ENCODE data around the gene DCC.

Gene DCC

DNA sequence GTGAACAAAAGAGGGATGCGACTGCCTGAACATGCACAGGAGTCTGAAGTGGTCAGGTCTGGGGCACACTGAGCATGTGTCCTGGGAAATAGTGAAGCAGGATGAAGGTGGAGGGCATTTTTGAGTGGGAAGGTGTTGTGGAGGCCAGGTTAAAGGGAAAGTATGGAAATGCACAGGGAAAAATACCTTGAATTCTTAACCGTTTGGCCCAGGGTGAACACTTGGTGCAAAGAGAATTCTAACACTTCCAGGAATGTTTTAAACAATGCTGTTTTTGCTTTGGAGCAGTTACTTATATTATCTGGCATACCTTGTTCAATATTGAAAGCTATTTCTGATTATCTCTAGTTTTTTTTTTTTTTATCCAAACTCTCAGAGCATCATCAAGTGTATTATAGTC lies 623.5 kb downstream of the DCC start:
- H3K4me3 ChIP-seq (ENCODE audit: severe bottlenecking): no peak overlapping the region
- ATAC-seq (ENCODE audit: low read depth) (no peak), DNase-seq (ENCODE audit: low spot score) (no peak)
- no peaks in the 10 kb centered on the region for H3K36me3 ChIP-seq (ENCODE audit: low read depth)
- no peaks in the 10 kb centered on the region for H3K9me3 ChIP-seq (ENCODE audit: severe bottlenecking)
- no peaks in the 10 kb centered on the region for H3K4me1 ChIP-seq (ENCODE audit: insufficient read depth, poor library complexity, severe bottlenecking)
- TF ChIP-seq, protein P1, sequence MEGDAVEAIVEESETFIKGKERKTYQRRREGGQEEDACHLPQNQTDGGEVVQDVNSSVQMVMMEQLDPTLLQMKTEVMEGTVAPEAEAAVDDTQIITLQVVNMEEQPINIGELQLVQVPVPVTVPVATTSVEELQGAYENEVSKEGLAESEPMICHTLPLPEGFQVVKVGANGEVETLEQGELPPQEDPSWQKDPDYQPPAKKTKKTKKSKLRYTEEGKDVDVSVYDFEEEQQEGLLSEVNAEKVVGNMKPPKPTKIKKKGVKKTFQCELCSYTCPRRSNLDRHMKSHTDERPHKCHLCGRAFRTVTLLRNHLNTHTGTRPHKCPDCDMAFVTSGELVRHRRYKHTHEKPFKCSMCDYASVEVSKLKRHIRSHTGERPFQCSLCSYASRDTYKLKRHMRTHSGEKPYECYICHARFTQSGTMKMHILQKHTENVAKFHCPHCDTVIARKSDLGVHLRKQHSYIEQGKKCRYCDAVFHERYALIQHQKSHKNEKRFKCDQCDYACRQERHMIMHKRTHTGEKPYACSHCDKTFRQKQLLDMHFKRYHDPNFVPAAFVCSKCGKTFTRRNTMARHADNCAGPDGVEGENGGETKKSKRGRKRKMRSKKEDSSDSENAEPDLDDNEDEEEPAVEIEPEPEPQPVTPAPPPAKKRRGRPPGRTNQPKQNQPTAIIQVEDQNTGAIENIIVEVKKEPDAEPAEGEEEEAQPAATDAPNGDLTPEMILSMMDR (IDR thresholded peaks at IDR 0.05; ENCODE audit: poor library complexity, severe bottlenecking): no peak
- H3K27ac ChIP-seq (ENCODE audit: poor library complexity, severe bottlenecking): no peak overlapping the region
- H3K27me3 ChIP-seq (ENCODE audit: insufficient read depth, poor library complexity, severe bottlenecking): no peaks in the 10 kb centered on the region

DNA sequence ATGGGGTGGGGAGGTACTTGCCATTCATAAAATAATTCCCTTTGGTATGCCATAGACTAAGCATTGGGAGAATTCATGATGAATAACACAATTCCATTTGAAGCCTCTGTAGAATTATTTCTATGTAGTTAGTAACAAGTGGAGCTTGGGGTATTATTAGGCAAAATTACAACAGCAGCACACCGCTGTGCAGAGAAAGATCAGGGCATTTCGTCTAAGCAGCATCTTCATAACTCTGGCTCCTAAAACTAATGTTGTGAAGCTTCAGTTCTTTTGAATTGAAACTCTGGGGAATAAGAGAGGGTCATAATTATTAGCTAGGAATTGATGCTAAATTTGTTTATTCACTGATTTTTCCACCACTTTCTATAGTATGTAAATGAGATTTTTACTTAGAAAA lies 630.7 kb downstream of the DCC start:
- H3K4me3 ChIP-seq (ENCODE audit: severe bottlenecking): no peak overlapping the region
- no peaks in the 10 kb centered on the region for H3K36me3 ChIP-seq (ENCODE audit: low read depth)
- H3K4me1 ChIP-seq (ENCODE audit: insufficient read depth, poor library complexity, severe bottlenecking): no peaks in the 10 kb centered on the region
- no peaks in the 10 kb centered on the region for H3K9me3 ChIP-seq (ENCODE audit: severe bottlenecking)
- TF ChIP-seq, protein P1 (IDR thresholded peaks at IDR 0.05; ENCODE audit: poor library complexity, severe bottlenecking): no peak
- DNase-seq (ENCODE audit: low spot score): no peak
- peaks cover 3% of the 10 kb centered on the region for H3K27me3 ChIP-seq (ENCODE audit: insufficient read depth, poor library complexity, severe bottlenecking)
- no peak overlapping the region for H3K27ac ChIP-seq (ENCODE audit: poor library complexity, severe bottlenecking)
- ATAC-seq (ENCODE audit: low read depth): no peak

DNA sequence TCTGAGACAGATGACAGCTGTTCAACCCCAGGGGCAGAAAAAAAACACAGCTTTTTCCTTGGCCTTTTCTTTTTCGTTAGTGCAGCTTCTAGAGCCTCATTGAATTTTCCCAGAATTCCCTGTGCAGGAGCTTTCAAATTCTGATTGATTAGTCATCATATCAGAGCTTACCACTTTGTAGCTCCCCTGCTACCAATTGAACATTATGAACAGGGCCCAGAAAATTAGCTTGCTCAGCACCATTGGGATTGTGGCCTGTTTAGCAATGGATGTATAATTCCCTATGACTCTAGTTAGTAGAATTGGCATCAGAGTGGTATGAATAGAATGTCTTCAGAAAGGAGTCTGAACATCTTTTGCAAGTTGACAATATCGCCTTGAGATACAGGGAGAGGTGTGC lies 631.1 kb downstream of the DCC start:
- Histone ChIP-seq H3K4me3 (ENCODE audit: severe bottlenecking) (no peak overlapping the region), H3K9me3 (ENCODE audit: severe bottlenecking) (no peaks in the 10 kb centered on the region), H3K4me1 (ENCODE audit: insufficient read depth, poor library complexity, severe bottlenecking) (no peaks in the 10 kb centered on the region), H3K27ac (ENCODE audit: poor library complexity, severe bottlenecking) (no peak overlapping the region), H3K36me3 (ENCODE audit: low read depth) (no peaks in the 10 kb centered on the region), H3K27me3 (ENCODE audit: insufficient read depth, poor library complexity, severe bottlenecking) (peaks cover 3% of the 10 kb centered on the region)
- ATAC-seq (ENCODE audit: low read depth) (no peak), DNase-seq (ENCODE audit: low spot score) (no peak)
- TF ChIP-seq, protein P1 (IDR thresholded peaks at IDR 0.05; ENCODE audit: poor library complexity, severe bottlenecking): no peak

DNA sequence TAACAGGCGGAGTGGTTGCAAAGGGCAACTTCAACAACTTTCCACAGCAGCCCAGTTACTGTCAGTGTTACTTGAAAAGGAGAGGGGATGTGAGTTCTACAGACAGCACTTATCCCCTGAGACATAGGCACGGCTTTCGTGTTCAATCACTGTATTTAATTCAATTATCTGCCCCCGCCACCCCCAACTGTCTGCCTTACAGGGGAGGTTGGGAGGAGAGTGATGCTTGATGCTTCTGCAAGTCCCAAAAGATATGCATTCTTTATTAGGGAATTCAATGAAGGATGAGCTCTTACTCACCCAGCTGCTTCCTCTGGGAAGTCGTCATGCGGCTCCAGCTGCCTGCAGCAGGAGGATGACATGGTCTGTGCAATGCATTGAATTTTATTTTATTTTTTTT lies 639.9 kb downstream of the DCC start:
- ATAC-seq (ENCODE audit: low read depth) (no peak), DNase-seq (ENCODE audit: low spot score) (no peak)
- Histone ChIP-seq H3K9me3 (ENCODE audit: severe bottlenecking) (no peaks in the 10 kb centered on the region), H3K36me3 (ENCODE audit: low read depth) (no peaks in the 10 kb centered on the region), H3K4me1 (ENCODE audit: insufficient read depth, poor library complexity, severe bottlenecking) (no peaks in the 10 kb centered on the region), H3K27ac (ENCODE audit: poor library complexity, severe bottlenecking) (no peak overlapping the region), H3K27me3 (ENCODE audit: insufficient read depth, poor library complexity, severe bottlenecking) (no peaks in the 10 kb centered on the region), H3K4me3 (ENCODE audit: severe bottlenecking) (no peak overlapping the region)
- TF ChIP-seq, protein P1 (IDR thresholded peaks at IDR 0.05; ENCODE audit: poor library complexity, severe bottlenecking): no peak

DNA sequence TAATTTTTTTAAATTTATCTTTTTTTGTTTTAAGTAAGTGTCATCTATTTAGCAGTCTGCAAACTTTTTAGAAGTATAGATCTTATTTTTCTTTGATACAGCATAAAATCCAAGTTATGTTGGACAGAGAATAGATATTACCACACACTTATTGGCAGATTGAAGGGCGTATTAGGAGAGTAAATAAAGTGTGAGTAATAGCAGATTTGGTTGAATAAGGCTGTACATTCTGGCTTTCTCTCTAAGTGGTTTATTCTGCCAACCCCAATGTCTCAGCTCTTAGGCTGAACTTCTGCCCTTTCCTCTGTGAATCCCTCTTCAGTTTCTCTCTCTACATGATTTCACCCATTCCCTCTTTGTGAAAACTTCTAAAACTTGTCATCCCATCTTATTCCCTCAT lies 651.2 kb downstream of the DCC start:
- ATAC-seq (ENCODE audit: low read depth): no peak
- H3K27me3 ChIP-seq (ENCODE audit: insufficient read depth, poor library complexity, severe bottlenecking): no peaks in the 10 kb centered on the region
- TF ChIP-seq, protein P1 (IDR thresholded peaks at IDR 0.05; ENCODE audit: poor library complexity, severe bottlenecking): no peak

More for the DNA sequence above, 651.2 kb downstream of the DCC start:
- Histone ChIP-seq H3K4me3 (ENCODE audit: severe bottlenecking) (no peak overlapping the region), H3K4me1 (ENCODE audit: insufficient read depth, poor library complexity, severe bottlenecking) (no peaks in the 10 kb centered on the region), H3K27ac (ENCODE audit: poor library complexity, severe bottlenecking) (no peak overlapping the region), H3K9me3 (ENCODE audit: severe bottlenecking) (no peaks in the 10 kb centered on the region), H3K36me3 (ENCODE audit: low read depth) (no peaks in the 10 kb centered on the region)
- no peak for DNase-seq (ENCODE audit: low spot score)
